GM18507 (cell line): Measurements from ENCODE around the gene ADAT3.

Experiments used
- DNase-seq: peaks from one replicate; pipeline ENCODE4 v3.0.0; 2011; ENCODE audit warnings: low read depth; ENCODE audit not compliant: insufficient read length; ENCODE audit errors: extremely low spot score
- FAIRE-seq: peaks from 2 replicates; lab custom pipeline; 2011; peaks lifted over from hg19 to GRCh38; lab: Jason Lieb, UNC

The ADAT3 gene

GRCh38 chr19:1905110-1905862, at the start of gene ADAT3, which contains the start of gene SCAMP4:
ADAT3 (plus strand) TSS chr19:1905399; CDS start chr19:1912048, 6,649 bp downstream.
SCAMP4 (plus strand) TSS chr19:1905399; CDS start chr19:1915020, 9,621 bp downstream.
- peak; percentile 88 for DNase-seq
- peak; percentile 99 for FAIRE-seq

GRCh38 chr19:1855828-1856255, 49.4 kb upstream of the ADAT3 start:
- FAIRE-seq = no peak
- no peak for DNase-seq

- FAIRE-seq = no peak
- DNase-seq = no peak
Observed at GRCh38 chr19:1856345-1856697, 48.9 kb upstream of the ADAT3 start.

GRCh38 chr19:1856698-1857603, 48.2 kb upstream of the ADAT3 start:
- FAIRE-seq (peak; percentile 80), DNase-seq (no peak)

- FAIRE-seq (no peak), DNase-seq (no peak)
Observed at GRCh38 chr19:1857648-1858326, 47.4 kb upstream of the ADAT3 start.

GRCh38 chr19:1858412-1859081, 46.7 kb upstream of the ADAT3 start:
- FAIRE-seq = no peak

GRCh38 chr19:1859331-1859781, 45.8 kb upstream of the ADAT3 start:
- no peak for DNase-seq
- FAIRE-seq = no peak

More at GRCh38 chr19:1858412-1859081, 46.7 kb upstream of the ADAT3 start:
- DNase-seq = no peak

- no peak for FAIRE-seq
- no peak for DNase-seq
Observed at GRCh38 chr19:1860042-1860775, 45.0 kb upstream of the ADAT3 start.

- DNase-seq (no peak), FAIRE-seq (no peak)
Observed at GRCh38 chr19:1860821-1861598, 44.2 kb upstream of the ADAT3 start.

GRCh38 chr19:1861599-1862031, 43.6 kb upstream of the ADAT3 start:
- FAIRE-seq (peak; percentile 36), DNase-seq (no peak)

- peak; percentile 15 for FAIRE-seq
- DNase-seq = no peak
Observed at GRCh38 chr19:1862068-1862423, 43.2 kb upstream of the ADAT3 start.

GRCh38 chr19:1862424-1863327, 42.5 kb upstream of the ADAT3 start:
- DNase-seq = no peak
- FAIRE-seq = no peak

GRCh38 chr19:1863328-1863637, 41.9 kb upstream of the ADAT3 start, which contains the start of gene KLF16:
KLF16 (minus strand) TSS chr19:1863579; CDS start chr19:1863497, 82 bp downstream.
- FAIRE-seq = no peak

GRCh38 chr19:1863638-1864479, 41.3 kb upstream of the ADAT3 start:
- DNase-seq = peak; percentile 82
- peak; percentile 92 for FAIRE-seq

More at GRCh38 chr19:1863328-1863637, 41.9 kb upstream of the ADAT3 start, which contains the start of gene KLF16:
- no peak for DNase-seq

GRCh38 chr19:1864480-1865171, 40.6 kb upstream of the ADAT3 start:
- peak; percentile 82 for FAIRE-seq

More at GRCh38 chr19:1864480-1865171, 40.6 kb upstream of the ADAT3 start:
- peak; percentile 78 for DNase-seq
